ENCODE data around the gene SRC. TPM values are rescaled to one million over a fixed set of nuclear protein-coding genes. Genes with fewer than 3 reads are reported as not detected.

The SRC gene
- polyA plus RNA-seq, 1 donor (not counting 4 experiments of a cell fraction or from before 2014, with no cell fraction given), result 22.8 TPM

- Histone ChIP-seq H3K9me1 (ENCODE audit: control insufficient read depth, extremely low read depth, insufficient read depth, low read length) (no peaks in the 10 kb centered on the region), H3K27me3 (ENCODE audit: control insufficient read depth, extremely low read depth, insufficient read depth, low read length) (no peaks in the 10 kb centered on the region), H3K36me3 (ENCODE audit: control insufficient read depth in 2 of 2, extremely low read depth in 1 of 2, insufficient read depth in 2 of 2, low read length in 2 of 2) (no peaks in the 10 kb centered on the region), H3K4me1 (ENCODE audit: control insufficient read depth, extremely low read depth, insufficient read depth, low read length) (peaks cover 16% of the 10 kb centered on the region), H3K79me2 (ENCODE audit: control insufficient read depth, insufficient read depth, low read length) (peaks cover 4% of the 10 kb centered on the region), H3K4me3 (ENCODE audit: control insufficient read depth in 2 of 3, extremely low read depth in 1 of 3, insufficient read depth in 2 of 3, low read depth in 1 of 3, low read length in 3 of 3) (no peak overlapping the region), H3K9me3 (ENCODE audit: control insufficient read depth, low read depth, low read length) (no peaks in the 10 kb centered on the region), H2AFZ (ENCODE audit: control insufficient read depth, low read length) (no peak overlapping the region), H3K4me2 (ENCODE audit: control insufficient read depth, extremely low read depth, insufficient read depth, low read depth, low read length) (no peak overlapping the region), H4K20me1 (ENCODE audit: control insufficient read depth, extremely low read depth, insufficient read depth, low read length) (no peaks in the 10 kb centered on the region), H3K9ac (ENCODE audit: control insufficient read depth, extremely low read depth, insufficient read depth, low read length) (no peak overlapping the region), H3K27ac (ENCODE audit: control insufficient read depth, insufficient read depth, low read length) (no peak overlapping the region)
- no peak for TF ChIP-seq CTCF (optimal IDR thresholded peaks at IDR 0.05 in 1 of 3, IDR thresholded peaks at IDR 0.05 in 1 of 3, conservative IDR thresholded peaks at IDR 0.05 in 1 of 3; ENCODE audit: extremely low read depth in 1 of 3, insufficient read depth in 2 of 3, low read length in 3 of 3)
- TF ChIP-seq EZH2 (IDR thresholded peaks at IDR 0.05; ENCODE audit: low read length), result no peak
- FAIRE-seq (no peak), DNase-seq (ENCODE audit: low read depth, low spot score) (no peak)
- dilution Hi-C loops (cut with MboI; ENCODE audit: extremely low pct_ligation_motif_present, low sequenced_read_pairs), result no loop called here
Observed at GRCh38 chr20:37340998-37341397, 4.9 kb upstream of the SRC start.

GRCh38 chr20:37341632-37342031 lies 4.3 kb upstream of the SRC start:
- no peak for TF ChIP-seq CTCF (optimal IDR thresholded peaks at IDR 0.05 in 1 of 3, IDR thresholded peaks at IDR 0.05 in 1 of 3, conservative IDR thresholded peaks at IDR 0.05 in 1 of 3; ENCODE audit: extremely low read depth in 1 of 3, insufficient read depth in 2 of 3, low read length in 3 of 3)
- no peak for TF ChIP-seq EZH2 (IDR thresholded peaks at IDR 0.05; ENCODE audit: low read length)
- no peak overlapping the region for H3K27ac ChIP-seq (ENCODE audit: control insufficient read depth, insufficient read depth, low read length)
- no peak overlapping the region for H3K4me3 ChIP-seq (ENCODE audit: control insufficient read depth in 2 of 3, extremely low read depth in 1 of 3, insufficient read depth in 2 of 3, low read depth in 1 of 3, low read length in 3 of 3)
- DNase-seq (ENCODE audit: low read depth, low spot score) (no peak), FAIRE-seq (no peak)
- H3K36me3 ChIP-seq (ENCODE audit: control insufficient read depth in 2 of 2, extremely low read depth in 1 of 2, insufficient read depth in 2 of 2, low read length in 2 of 2), result no peaks in the 10 kb centered on the region
- no peaks in the 10 kb centered on the region for H3K9me1 ChIP-seq (ENCODE audit: control insufficient read depth, extremely low read depth, insufficient read depth, low read length)
- H3K9ac ChIP-seq (ENCODE audit: control insufficient read depth, extremely low read depth, insufficient read depth, low read length), result no peak overlapping the region
- H3K9me3 ChIP-seq (ENCODE audit: control insufficient read depth, low read depth, low read length), result no peaks in the 10 kb centered on the region
- H3K27me3 ChIP-seq (ENCODE audit: control insufficient read depth, extremely low read depth, insufficient read depth, low read length), result no peaks in the 10 kb centered on the region
- no peak overlapping the region for H3K4me2 ChIP-seq (ENCODE audit: control insufficient read depth, extremely low read depth, insufficient read depth, low read depth, low read length)
- dilution Hi-C loops (cut with MboI; ENCODE audit: extremely low pct_ligation_motif_present, low sequenced_read_pairs), result no loop called here
- no peak overlapping the region for H2AFZ ChIP-seq (ENCODE audit: control insufficient read depth, low read length)
- H4K20me1 ChIP-seq (ENCODE audit: control insufficient read depth, extremely low read depth, insufficient read depth, low read length), result no peaks in the 10 kb centered on the region
- H3K79me2 ChIP-seq (ENCODE audit: control insufficient read depth, insufficient read depth, low read length), result peaks cover 5% of the 10 kb centered on the region
- peaks cover 13% of the 10 kb centered on the region for H3K4me1 ChIP-seq (ENCODE audit: control insufficient read depth, extremely low read depth, insufficient read depth, low read length)
